AG09309 (cell line): Measurements from ENCODE around the gene KISS1.

Experiments used
- DNase-seq: peaks from one replicate; pipeline ENCODE4 v3.0.0-alpha.2; 2010; ENCODE audit warnings: low read depth
- H3K4me3 ChIP-seq: 2 replicates; pipeline ENCODE4 v1.5.1; 2011; ENCODE audit warnings: mild to moderate bottlenecking, low read depth, low read length, moderate library complexity; ENCODE audit not compliant: control insufficient read depth
- TF ChIP-seq, protein P1 (sequence below): IDR thresholded peaks from 2 replicates; pipeline ENCODE4 v1.5.1; 2011; ENCODE audit warnings: mild to moderate bottlenecking, low read depth, low read length, inconsistent platforms; ENCODE audit not compliant: insufficient read depth, control insufficient read depth; ENCODE audit errors: missing control alignments

KISS1 gene

DNA sequence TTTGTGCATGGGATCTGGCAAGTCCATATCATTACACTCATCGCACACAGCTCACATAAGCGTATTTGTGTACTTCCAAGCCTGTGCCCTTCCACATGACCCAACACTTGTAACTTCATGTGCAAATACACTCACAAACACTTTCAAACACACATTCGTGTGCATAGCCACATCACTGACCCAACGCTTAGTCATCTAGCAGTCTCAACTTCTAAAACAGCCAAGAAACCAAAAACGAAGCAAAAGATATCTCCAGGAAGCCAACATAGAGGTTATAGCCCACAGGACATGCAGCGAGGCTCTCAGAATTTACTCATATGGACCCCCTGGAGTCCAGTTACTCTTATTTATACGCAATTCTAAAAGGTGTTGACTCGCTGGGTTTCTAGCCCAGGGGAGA lies 28.4 kb upstream of the KISS1 start:
- no peak overlapping the region for H3K4me3 ChIP-seq
- TF ChIP-seq, protein P1, sequence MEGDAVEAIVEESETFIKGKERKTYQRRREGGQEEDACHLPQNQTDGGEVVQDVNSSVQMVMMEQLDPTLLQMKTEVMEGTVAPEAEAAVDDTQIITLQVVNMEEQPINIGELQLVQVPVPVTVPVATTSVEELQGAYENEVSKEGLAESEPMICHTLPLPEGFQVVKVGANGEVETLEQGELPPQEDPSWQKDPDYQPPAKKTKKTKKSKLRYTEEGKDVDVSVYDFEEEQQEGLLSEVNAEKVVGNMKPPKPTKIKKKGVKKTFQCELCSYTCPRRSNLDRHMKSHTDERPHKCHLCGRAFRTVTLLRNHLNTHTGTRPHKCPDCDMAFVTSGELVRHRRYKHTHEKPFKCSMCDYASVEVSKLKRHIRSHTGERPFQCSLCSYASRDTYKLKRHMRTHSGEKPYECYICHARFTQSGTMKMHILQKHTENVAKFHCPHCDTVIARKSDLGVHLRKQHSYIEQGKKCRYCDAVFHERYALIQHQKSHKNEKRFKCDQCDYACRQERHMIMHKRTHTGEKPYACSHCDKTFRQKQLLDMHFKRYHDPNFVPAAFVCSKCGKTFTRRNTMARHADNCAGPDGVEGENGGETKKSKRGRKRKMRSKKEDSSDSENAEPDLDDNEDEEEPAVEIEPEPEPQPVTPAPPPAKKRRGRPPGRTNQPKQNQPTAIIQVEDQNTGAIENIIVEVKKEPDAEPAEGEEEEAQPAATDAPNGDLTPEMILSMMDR, result no peak

GRCh38 chr1:204223129-204223860 lies 27.0 kb upstream of the KISS1 start:
- H3K4me3 ChIP-seq, result no peak overlapping the region
- TF ChIP-seq, protein P1, result no peak
- no peak for DNase-seq

More for the DNA sequence above, 28.4 kb upstream of the KISS1 start:
- DNase-seq, result no peak

- H3K4me3 ChIP-seq, result no peak overlapping the region
- DNase-seq, result no peak
- TF ChIP-seq, protein P1, result no peak
Measured at GRCh38 chr1:204222764-204223055, 26.4 kb upstream of the KISS1 start.

GRCh38 chr1:204222006-204222763 lies 25.9 kb upstream of the KISS1 start:
- H3K4me3 ChIP-seq, result no peak overlapping the region
- DNase-seq, result no peak
- TF ChIP-seq, protein P1, result no peak

DNA sequence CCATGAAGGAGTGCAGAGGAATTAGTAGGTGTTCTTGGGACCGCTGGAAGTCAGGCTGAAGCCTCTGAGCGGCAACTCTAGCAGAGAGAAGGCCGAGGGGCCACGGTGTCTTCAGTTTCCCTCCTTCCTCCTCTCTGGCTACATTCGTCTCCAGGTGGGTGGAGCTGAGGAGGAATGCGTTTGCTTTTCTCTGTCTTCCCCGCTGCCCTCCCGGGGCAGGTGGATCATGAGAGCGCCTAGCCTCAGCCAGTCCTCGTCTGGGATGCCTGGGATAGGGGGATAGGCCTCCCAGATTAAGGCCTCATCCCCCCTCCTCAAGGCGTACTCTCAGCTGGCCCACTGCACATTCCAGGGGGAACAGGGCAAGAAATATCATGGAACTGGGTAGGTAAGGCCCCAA lies 25.0 kb upstream of the KISS1 start:
- H3K4me3 ChIP-seq, result no peak overlapping the region
- TF ChIP-seq, protein P1, result no peak
- DNase-seq, result no peak

DNA sequence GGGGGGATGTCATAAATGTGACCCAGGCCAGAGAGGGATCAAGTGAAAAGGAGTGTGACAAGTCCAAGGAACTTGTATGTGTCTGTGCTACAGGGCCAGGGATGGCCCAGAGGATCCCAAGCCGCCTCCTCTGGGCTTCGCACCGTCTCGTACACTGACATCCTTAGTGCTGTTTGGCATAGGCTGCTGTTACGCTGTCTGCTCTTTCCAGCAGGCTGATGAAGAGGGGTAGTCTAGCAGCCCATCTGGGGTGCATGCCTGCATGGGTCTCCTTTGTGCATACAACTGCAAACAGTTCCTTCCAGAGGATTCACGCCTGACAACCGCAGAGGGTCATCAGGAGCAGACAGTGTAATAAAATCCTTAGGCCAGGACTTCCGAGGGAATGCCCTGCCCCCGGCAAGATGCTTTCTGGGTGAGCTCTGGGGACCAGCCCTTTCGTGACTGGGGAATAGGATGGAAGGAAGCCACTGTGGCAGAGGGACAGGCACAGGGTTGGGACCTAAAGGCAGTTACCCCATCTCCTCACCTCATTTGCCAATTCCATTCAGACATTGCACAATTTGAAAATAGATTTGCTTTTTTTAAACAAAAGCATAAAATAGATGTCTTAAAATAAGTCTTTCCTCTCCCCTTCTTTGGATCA lies 23.8 kb upstream of the KISS1 start:
- TF ChIP-seq, protein P1, result no peak
- no peak for DNase-seq
- no peak overlapping the region for H3K4me3 ChIP-seq
